ENCODE results near the gene CEP135. TPM values are rescaled to one million over a fixed set of nuclear protein-coding genes. Genes with fewer than 3 reads are reported as not detected.

The CEP135 gene, protein sequence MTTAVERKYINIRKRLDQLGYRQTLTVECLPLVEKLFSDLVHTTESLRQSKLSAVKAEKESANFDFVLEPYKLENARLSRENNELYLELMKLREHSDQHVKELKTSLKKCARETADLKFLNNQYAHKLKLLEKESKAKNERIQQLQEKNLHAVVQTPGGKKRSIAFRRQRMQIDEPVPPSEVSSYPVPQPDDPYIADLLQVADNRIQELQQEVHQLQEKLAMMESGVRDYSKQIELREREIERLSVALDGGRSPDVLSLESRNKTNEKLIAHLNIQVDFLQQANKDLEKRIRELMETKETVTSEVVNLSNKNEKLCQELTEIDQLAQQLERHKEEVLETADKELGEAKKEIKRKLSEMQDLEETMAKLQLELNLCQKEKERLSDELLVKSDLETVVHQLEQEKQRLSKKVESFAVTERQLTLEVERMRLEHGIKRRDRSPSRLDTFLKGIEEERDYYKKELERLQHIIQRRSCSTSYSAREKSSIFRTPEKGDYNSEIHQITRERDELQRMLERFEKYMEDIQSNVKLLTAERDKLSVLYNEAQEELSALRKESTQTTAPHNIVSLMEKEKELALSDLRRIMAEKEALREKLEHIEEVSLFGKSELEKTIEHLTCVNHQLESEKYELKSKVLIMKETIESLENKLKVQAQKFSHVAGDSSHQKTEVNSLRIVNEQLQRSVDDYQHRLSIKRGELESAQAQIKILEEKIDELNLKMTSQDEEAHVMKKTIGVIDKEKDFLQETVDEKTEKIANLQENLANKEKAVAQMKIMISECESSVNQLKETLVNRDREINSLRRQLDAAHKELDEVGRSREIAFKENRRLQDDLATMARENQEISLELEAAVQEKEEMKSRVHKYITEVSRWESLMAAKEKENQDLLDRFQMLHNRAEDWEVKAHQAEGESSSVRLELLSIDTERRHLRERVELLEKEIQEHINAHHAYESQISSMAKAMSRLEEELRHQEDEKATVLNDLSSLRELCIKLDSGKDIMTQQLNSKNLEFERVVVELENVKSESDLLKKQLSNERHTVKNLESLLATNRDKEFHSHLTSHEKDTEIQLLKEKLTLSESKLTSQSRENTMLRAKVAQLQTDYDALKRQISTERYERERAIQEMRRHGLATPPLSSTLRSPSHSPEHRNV
- total RNA-seq (2014; rRNA removed; shearing (Covaris generic); ENCODE audit: low replicate concordance): 0.81 and 5.2 TPM in 2 replicates

GRCh38 chr4:55948726-55949481, at the start of gene CEP135:
CEP135 (plus strand) TSS chr4:55948945; CDS start chr4:55952131, 3,186 bp downstream.
- in situ Hi-C loops (cut with HindIII; ENCODE audit: low pct_unique_long_range_greater_than_20kb, low sequenced_read_pairs): no loop called here
- peak; percentile 90 for DNase-seq (ENCODE audit: low read depth)

DNA sequence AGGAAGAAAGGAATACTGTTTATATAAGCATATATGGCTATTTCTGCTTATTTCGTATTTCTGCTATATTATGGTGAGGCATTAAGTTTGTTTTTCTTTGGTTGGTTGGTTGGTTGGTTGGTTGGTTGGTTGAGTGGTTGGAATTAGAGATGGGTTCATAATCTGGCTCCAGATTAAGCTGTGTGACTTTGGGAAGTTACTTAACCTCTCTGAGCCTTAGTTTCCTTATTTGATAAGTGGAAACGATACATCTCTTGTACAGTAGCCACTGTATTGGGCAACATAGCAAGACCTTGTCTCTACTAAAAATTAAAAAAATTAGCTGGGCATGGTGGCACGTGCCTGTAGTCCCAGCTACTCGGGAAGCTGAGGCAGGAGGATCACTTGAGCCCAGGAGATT, 46.1 kb upstream of the CEP135 start:
- in situ Hi-C loops (cut with HindIII; ENCODE audit: low pct_unique_long_range_greater_than_20kb, low sequenced_read_pairs): no loop called here
- DNase-seq (ENCODE audit: low read depth): no peak

DNA sequence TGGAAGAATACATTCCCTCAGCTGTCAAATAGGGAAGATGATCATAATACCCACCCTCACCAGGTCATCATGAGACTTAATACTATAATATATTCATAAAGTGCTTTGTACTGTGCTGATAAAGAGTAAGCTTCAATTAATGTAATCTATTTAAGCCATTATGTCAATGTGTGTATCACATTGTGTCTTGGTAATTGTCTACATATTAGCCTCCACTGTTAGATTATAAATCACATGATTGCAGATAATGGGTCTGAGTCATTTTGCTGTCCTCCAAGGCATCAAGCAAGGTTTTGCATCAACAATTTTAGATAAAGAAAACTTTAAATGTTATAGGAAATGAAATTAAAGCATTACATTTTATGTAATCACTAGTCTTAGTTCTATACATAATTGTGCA, 45.2 kb upstream of the CEP135 start:
- no peak for DNase-seq (ENCODE audit: low read depth)
- in situ Hi-C loops (cut with HindIII; ENCODE audit: low pct_unique_long_range_greater_than_20kb, low sequenced_read_pairs): no loop called here

DNA sequence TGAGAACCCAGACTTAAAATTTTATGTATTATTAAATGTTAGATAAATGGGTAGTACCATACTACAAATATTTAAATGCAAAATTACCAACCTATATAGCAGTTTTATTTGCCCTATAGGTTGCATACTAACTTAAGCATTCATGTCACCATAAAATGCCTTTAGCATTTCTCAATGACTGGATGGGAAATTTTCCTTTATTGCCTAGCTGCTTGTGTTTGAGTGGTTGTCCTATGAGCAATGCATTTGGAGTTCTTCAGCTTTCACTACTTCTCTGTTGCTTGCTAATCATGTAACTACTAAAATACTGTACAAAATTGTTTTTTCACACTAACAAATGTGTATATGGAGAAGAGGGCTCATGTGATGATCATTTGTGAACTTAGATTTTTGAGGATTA, 44.2 kb upstream of the CEP135 start:
- DNase-seq (ENCODE audit: low read depth): no peak
- in situ Hi-C loops (cut with HindIII; ENCODE audit: low pct_unique_long_range_greater_than_20kb, low sequenced_read_pairs): no loop called here

DNA sequence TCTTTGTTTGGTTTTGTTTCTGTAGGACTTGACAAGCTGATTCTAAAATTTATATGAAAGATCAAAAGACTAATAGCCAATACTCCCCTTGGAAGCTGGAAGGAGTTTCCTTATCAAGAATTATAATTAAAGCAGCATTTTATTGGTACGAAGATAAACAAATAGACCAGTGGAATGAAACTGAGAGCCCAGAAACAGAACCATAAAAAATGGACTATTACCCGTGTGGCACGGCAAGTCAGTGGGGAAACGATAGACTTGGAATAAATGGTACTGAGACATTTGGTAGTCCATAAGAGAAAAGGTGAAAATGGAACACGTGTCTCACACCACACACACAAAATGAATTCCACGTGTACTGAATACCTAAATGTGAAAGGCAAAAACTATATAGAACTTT, 42.4 kb upstream of the CEP135 start:
- in situ Hi-C loops (cut with HindIII; ENCODE audit: low pct_unique_long_range_greater_than_20kb, low sequenced_read_pairs): no loop called here
- DNase-seq (ENCODE audit: low read depth): no peak

DNA sequence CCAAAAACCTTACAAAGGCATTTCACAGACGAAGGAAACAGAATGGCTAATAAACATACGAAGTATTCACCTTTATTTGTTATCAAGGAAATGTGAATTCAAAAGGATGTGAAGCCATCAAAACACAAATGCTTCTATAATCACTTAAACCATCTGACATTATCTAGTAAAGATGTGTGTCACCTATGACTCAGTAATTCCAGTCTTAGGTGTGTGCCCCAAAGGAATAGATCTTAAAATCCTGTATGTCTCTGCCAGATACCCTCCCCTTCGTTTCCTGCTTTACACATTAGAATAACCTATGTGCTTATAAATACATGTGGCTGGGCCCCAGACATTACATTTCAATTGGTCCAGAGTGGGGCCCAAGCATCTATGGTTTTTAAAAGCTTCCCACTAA, 41.8 kb upstream of the CEP135 start:
- in situ Hi-C loops (cut with HindIII; ENCODE audit: low pct_unique_long_range_greater_than_20kb, low sequenced_read_pairs): no loop called here
- no peak for DNase-seq (ENCODE audit: low read depth)

- no peak for DNase-seq (ENCODE audit: low read depth)
- in situ Hi-C loops (cut with HindIII; ENCODE audit: low pct_unique_long_range_greater_than_20kb, low sequenced_read_pairs): no loop called here
Observed at GRCh38 chr4:55907469-55907868, 41.3 kb upstream of the CEP135 start.

GRCh38 chr4:55910140-55910539, 38.6 kb upstream of the CEP135 start:
- DNase-seq (ENCODE audit: low read depth): no peak
- in situ Hi-C loops (cut with HindIII; ENCODE audit: low pct_unique_long_range_greater_than_20kb, low sequenced_read_pairs): no loop called here

GRCh38 chr4:55912249-55912648, 36.5 kb upstream of the CEP135 start:
- no peak for DNase-seq (ENCODE audit: low read depth)
- in situ Hi-C loops (cut with HindIII; ENCODE audit: low pct_unique_long_range_greater_than_20kb, low sequenced_read_pairs): no loop called here

GRCh38 chr4:55920571-55920970, 28.2 kb upstream of the CEP135 start:
- in situ Hi-C loops (cut with HindIII; ENCODE audit: low pct_unique_long_range_greater_than_20kb, low sequenced_read_pairs): no loop called here
- DNase-seq (ENCODE audit: low read depth): no peak

DNA sequence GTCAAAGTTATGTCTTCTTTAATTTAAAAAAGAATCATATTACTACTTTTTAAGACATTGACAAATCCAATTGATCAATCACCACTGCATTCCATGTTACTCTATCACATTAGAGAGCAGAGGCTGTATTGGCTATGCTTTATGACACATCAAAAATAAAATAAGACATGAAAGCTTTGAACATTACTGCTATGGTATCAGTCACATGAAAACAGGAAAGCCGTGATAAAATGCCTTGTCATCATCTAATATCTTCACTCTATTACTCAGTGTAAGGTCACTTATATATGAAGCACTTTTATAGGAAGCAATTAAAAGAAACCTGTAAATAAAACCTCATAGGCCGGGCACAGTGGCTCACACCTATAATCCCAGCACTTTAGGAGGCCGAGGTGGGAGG, 27.7 kb upstream of the CEP135 start:
- DNase-seq (ENCODE audit: low read depth): no peak
- in situ Hi-C loops (cut with HindIII; ENCODE audit: low pct_unique_long_range_greater_than_20kb, low sequenced_read_pairs): no loop called here

DNA sequence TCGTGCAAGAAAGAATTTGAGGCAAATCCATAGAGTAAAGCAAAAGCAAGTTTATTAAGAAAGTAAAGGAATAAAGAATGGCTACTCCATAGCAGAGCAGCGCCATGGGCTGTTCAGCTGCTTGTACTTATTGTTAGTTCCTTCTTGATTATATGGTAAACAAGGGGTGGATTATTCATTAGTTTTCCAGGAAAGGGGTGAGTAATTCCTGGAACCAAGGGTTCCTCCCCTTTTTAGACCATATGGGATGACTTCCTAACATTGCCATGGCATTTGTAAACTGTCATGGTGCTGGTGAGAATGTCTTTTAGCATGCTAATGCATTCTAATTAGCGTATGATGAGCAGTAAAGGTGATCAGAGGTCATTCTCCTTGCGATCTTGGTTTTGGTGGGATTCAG, 23.5 kb upstream of the CEP135 start:
- no peak for DNase-seq (ENCODE audit: low read depth)
- in situ Hi-C loops (cut with HindIII; ENCODE audit: low pct_unique_long_range_greater_than_20kb, low sequenced_read_pairs): no loop called here

- in situ Hi-C loops (cut with HindIII; ENCODE audit: low pct_unique_long_range_greater_than_20kb, low sequenced_read_pairs): no loop called here
- DNase-seq (ENCODE audit: low read depth): no peak
Observed at GRCh38 chr4:55926610-55927009, 22.1 kb upstream of the CEP135 start.

DNA sequence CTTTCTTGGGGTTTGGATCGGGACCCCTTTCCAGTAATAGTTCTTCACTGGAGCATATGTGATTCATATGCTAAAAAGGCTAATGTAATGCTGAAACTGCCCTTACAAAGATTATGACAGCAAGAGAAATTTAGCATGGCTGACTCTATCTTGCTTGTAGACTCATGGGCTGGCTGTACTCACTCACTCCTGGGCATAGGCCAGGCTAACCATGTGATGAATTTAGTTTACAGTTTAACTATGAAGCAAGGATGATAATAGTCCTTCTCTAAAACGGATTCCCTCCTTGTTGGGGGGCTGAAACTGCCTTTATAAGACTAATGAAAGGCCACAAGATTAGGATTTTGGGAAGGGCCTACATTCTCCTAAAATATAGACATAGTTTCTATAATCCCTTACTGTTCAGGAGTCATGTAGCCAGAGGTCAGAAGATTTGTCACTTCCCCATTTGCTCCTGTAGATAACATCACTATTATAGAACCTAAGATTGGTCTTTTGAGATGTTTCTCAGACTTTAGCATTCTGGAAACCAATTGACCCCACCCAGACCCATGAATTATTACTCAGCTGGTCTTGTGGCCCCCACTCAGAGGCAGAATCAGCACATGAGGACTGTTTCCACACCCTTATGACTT, 20.8 kb upstream of the CEP135 start:
- no peak for DNase-seq (ENCODE audit: low read depth)
- in situ Hi-C loops (cut with HindIII; ENCODE audit: low pct_unique_long_range_greater_than_20kb, low sequenced_read_pairs): no loop called here

GRCh38 chr4:55928846-55929245, 19.9 kb upstream of the CEP135 start:
- DNase-seq (ENCODE audit: low read depth): no peak
- in situ Hi-C loops (cut with HindIII; ENCODE audit: low pct_unique_long_range_greater_than_20kb, low sequenced_read_pairs): no loop called here

DNA sequence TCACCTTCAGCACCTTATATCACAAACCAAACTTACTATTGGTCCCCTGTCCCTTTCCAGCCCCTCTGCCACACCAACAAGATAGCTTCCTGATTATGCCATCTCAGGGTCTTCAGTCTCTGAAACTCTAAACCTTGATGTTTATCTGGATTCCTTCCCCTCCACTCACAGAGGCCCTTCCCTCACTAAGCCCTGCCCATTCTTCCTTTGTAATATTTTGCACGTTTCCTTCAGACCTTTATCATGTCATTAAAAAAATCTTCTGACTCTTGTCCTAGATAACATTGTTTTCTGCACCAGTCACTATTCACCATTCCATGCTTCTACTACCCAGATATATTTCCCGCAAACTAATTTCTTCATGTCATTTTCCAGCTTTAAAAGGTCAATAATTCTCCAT, 17.7 kb upstream of the CEP135 start:
- in situ Hi-C loops (cut with HindIII; ENCODE audit: low pct_unique_long_range_greater_than_20kb, low sequenced_read_pairs): no loop called here
- no peak for DNase-seq (ENCODE audit: low read depth)

DNA sequence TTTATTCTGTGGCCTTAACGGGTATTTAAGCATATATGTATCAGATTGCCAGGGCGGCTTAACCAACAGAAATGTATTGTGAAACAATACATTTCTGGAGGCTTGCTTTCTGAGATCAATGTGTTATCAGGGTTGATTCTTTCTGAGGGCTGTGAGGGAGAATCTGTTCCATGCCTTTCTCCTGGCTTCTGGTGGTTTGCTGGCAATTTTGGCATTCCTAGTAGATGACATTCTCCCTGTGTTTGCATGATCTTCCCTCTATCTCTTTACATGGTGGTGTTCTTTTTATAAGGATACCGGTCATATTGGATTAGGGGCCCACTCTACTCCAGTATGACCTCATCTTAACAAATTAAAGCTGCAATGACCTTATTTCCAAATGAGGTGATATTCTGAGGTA, 16.9 kb upstream of the CEP135 start:
- DNase-seq (ENCODE audit: low read depth): no peak
- in situ Hi-C loops (cut with HindIII; ENCODE audit: low pct_unique_long_range_greater_than_20kb, low sequenced_read_pairs): no loop called here

- in situ Hi-C loops (cut with HindIII; ENCODE audit: low pct_unique_long_range_greater_than_20kb, low sequenced_read_pairs): no loop called here
- no peak for DNase-seq (ENCODE audit: low read depth)
Observed at GRCh38 chr4:55932511-55932910, 16.2 kb upstream of the CEP135 start.

Measured in Caki2 (cell line).